ENCODE results near the gene PTPN13.

PTPN13 gene

DNA sequence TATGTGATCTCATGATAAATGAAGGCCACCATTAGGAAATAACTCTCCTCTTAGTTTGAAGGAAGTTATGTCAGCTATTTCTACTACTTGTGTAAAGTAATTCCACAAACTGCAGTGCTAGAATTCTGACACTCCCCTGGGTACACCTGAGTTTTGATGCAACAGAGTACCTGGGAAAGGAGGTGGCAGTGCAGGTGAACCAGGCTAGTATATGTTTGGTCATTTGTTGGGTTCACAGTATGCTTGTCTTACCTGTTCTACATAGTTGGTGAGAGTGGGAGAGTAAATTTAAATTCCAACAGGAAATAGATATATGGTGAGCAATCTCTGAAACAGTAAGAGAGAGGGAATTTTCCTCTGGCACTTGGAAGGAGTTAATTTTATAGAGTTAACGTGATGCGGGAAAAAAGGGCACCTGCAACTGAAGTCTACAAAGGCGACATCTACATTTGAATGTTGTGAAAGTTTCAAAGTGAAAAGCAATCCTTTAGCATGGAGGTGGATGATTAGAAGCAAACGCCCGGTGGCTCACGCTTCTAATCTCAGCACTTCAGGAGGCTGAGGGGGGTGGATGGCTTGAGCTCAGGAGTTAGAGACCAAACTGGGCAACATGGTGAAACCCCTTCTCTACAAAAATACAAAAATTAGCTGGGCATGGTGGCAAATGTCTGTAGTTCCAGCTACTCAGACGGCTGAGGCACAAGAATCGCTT, 263.4 kb downstream of the PTPN13 start:
- DNase-seq (ENCODE audit: low read depth, low spot score), result no peak
